MV-4-11 (cell line): Measurements from ENCODE around the gene SORCS3.

Experiments used
- DNase-seq: peaks from one replicate; lab custom pipeline; 2025; lab: John Stamatoyannopoulos, UW

SORCS3 gene

DNA sequence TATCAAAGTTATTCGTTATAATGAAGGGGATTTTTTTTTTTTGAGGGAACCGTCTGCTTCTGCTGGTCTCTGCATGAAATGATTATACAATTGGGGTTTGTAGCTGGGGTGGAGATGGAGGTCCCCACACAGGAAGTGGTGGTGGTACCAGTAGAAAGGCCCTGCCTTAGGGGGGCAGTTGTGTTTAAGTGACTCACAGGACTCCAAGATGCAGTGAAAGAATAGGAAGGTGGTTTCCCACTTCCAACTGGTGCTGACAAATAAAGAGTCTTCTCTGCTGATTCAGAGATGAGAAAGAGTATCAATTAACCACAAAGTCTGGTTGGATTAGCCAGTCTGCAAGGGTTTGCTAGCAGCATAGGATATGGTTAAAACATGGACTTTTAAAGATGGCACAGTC is 376.0 kb downstream of the SORCS3 start:
- DNase-seq, result no peak

DNA sequence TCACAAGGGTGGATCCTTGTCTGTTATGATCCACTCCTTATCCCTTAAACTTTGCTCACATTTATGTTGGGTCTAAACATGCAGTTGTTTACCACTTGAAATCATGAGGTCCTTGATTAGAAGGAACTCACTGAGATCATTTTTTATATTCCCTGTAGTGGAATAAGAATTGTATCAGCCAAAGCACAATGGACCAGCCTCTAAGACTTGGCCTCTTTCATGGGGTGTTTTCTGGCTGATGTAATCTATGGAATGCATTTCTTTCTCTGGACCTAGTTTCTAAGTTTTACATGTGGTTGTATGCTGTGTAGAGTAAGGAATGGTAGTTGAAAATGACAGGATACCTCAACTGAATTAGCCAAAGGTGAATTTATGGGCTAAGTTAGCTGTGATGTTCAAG is 376.6 kb downstream of the SORCS3 start:
- DNase-seq, result no peak

DNA sequence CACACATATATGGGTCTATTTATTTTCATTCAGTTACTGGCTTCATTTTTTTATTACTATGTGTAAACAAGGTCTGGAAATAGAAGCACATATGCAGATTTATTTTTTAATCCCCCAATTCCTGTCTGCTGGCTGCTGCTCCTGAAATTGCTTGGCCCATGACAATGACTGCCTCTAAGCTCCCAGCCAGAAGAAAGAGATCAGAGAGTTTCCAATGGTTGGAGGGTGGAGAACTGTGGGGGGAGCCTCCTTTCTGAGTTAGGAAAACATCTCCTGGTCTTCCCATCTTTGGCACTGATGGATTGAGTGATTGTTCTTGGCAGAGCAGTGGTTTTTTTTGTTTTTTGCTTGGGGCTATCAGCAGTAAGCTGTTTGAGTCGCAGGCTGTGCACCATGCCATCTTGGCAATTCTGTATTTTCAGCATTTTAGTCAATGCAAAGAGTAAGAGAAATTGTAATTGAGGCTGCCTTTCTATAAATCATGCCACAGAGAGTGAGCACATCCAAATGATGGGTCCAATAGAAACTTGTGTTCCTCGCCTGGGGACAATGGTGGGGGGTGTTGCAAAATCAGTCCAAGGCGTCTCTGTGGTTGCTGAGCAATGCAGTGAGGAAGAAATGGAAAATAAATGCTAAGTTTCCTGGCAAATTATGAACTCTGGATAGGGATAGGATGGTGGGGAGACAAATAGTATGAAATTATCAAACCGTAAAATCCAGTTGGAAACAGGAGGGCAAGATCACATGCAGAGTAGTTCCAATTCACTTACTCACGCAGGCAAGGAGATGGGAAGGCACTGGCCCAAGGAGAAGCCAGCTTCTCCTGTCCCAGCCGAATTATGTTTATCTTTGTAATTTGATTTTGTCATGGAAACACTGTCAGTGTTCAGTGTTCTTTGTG is 382.4 kb downstream of the SORCS3 start:
- no peak for DNase-seq

GRCh38 chr10:105024184-105024583 is 383.1 kb downstream of the SORCS3 start:
- DNase-seq, result no peak

GRCh38 chr10:105025092-105025491 is 384.0 kb downstream of the SORCS3 start:
- DNase-seq, result no peak

GRCh38 chr10:105026566-105026965 is 385.5 kb downstream of the SORCS3 start:
- DNase-seq, result no peak

DNA sequence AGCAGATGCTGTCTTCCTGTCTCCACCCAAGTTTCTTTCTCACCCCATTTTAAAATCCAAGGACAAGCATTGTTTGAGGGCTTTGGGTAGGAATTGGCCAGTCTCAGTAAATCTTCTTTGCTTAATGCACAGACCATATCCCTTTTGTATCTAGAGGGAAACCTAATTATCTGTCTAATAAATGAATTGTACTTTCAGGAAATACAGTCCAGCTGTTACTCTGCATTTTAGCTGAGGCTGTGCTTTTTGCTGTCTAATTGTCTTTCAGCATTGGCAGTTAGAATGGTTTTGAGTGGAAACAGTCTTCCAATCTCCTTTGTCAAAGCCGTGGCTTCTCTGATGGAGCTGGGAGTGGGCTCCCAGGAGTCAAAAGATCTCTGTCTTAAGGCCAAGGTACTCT is 388.2 kb downstream of the SORCS3 start:
- DNase-seq, result no peak

DNA sequence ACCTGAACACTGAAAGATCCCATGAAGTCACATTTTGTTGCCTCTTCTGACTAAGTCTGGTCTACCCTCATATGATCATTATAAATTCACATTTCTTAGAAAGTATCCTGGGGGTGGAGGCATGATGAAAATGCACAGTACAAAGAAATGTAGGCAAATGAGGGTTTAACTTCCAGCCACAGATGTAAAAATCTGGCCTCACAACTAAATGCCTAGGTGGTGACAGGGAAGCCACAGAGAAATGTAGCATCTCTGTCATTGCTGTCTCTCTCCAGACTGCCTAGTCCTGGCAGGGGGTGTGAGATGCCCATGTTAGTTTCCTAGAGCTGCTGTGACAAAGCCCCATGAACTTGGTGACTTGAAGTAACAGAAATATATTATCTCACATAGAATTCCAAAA is 395.9 kb downstream of the SORCS3 start:
- DNase-seq, result no peak

DNA sequence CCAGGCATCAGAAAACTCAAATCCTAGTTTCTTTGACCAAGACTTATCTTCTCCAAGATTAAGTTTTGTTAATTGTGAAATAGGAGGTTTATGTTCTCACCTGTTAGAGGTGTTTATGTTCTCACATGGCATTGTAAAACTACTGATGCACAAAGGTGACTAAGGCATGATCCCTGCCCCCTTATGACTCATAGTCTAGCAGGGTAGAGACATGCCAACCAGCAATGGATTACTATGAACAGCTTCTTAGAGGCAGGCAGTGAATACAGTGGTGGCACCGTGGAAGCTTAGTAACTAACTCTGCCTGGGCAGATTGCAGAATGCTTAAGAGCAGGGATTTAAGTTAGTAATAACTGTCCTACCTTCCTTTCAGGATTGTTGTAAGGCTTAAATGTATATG is 400.9 kb downstream of the SORCS3 start:
- no peak for DNase-seq

GRCh38 chr10:105042906-105043552 is 401.9 kb downstream of the SORCS3 start:
- no peak for DNase-seq

- no peak for DNase-seq
These were observed 403.8 kb downstream of the SORCS3 start for GRCh38 chr10:105044902-105045301.

DNA sequence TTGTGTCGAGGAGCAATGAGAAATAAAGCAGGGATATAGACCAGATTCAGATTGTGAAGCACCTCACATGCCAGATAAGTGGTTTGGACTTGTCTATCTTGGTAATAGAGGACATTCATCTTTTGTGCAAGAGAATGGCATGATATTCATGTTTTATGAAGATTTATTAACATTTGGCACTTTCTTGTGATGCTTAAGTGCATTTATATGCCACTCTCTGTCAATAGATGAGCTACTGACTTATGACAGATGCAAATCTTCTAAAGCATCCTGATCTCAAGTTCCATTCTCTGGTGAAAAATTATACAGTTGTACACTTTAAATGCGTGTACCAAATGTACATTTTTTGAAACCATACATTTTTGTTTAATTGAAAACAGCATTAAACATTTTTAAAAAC is 415.3 kb downstream of the SORCS3 start:
- DNase-seq, result no peak

DNA sequence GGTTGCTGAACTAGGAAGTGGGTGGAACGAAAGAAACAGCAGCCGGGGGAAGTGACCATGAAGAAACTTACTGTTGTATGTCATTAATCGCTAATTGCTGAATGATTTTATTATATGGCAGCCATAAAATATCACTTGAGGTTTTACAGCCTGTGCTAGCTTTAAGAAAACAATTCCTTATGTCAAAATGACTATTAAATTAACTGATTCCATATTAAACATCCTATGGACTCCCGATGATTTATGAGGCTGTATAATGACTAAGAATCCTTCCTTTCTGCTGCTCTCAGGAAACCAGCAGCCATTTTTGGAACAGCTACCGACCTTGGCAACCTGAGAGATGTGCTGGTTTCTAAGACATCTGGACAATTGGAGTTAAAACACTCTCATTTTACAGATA is 421.9 kb downstream of the SORCS3 start:
- no peak for DNase-seq

DNA sequence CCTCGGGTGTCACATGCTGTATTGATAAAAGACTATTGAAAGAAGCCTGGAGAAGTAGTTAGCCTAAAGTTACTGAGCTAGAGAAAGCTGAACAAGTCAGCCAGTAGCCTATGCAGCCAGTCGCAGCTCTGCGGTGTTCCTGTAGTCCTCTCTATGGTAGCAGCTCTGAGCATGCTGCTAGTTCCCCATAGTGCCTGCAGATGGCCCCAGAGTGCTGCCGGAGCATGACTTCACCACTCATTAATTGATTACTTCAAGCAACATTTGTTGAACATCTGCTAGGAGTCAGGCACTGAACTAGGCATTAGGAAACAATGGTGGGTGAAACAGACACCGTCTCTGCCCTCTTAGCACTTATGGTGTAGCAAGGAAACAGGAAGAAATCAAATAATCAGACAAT is 422.7 kb downstream of the SORCS3 start:
- peak; percentile 3 for DNase-seq

- DNase-seq, result no peak
These were observed 427.4 kb downstream of the SORCS3 start for GRCh38 chr10:105068497-105068896.

DNA sequence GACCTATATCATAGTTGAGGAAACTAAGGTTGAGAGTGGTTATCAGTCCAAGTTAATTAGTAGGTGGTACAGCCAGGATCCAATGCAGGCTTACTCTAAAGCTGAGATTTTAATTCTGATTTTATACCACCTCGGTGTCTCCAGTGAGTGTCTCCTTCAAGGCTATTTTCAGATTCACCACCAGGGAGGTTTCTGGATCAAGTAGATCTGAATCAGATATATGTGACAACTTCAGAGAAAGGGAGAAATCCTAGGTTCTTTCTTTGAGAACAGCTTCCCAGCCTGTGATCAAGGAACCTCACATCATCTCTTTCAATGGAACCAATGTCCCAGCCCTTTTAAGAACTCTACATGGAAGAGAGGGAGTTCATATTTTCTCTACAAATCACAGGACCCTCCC is 429.2 kb downstream of the SORCS3 start:
- no peak for DNase-seq

GRCh38 chr10:105070952-105071351 is 429.9 kb downstream of the SORCS3 start:
- DNase-seq, result no peak

GRCh38 chr10:105071980-105072379 is 430.9 kb downstream of the SORCS3 start:
- no peak for DNase-seq

DNA sequence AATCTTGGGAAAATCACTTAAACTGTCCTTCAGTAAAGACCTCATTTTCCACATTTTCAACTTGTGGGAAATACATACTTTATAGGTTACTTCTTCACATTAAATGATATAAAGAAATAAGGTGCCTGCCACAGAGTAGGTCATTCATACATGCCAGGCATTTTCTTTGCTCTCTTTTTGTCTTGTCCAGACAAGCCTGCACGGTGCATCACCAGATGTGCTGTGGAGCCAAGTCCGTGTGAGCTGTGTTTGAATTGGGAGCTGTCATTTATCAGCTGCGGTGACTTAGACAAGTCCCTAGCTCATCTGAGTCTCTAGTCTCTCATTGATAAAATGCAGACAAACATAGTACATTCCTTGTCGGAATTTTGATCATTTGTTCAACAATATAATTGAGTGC is 432.9 kb downstream of the SORCS3 start:
- DNase-seq, result no peak

- DNase-seq, result no peak
These were observed 433.9 kb downstream of the SORCS3 start for GRCh38 chr10:105075031-105075430.

GRCh38 chr10:105085980-105086379 is 444.9 kb downstream of the SORCS3 start:
- DNase-seq, result no peak

DNA sequence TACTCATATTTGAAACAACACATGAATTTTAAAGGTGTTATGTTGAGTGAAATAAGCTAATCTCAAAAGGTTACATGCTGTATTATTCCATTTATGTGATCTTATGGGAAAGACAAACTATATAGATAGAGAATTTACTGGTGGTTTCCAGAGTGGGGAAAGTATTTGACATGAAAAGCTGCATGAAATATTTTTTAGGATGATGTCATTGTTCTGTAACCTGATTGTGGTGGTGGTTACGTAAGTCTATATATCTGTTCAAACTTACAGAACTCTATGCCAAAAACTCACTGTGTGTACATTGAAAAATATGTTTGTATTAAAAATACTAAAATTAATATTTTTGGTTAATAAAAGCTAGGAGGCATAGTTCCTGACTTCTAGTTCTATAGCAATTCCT is 453.0 kb downstream of the SORCS3 start:
- DNase-seq, result no peak

DNA sequence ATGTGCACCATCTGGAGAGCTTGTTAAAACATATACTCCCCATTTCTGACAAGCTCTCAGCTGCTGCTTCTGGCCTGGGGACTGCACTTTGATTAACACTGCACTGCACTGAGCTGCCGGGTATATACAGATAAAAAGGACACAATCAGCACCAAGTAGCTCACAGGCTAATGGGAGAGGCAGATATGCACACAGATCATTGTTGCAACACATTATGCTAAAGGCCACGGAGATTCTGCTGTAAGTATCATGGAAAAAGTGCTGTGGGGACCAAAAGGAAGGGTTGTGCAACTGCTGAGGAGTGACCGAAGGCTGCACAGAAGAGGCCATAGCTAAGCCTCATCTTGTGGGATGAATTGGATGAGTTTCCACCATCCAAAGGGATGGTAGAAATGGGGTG is 455.2 kb downstream of the SORCS3 start:
- no peak for DNase-seq

DNA sequence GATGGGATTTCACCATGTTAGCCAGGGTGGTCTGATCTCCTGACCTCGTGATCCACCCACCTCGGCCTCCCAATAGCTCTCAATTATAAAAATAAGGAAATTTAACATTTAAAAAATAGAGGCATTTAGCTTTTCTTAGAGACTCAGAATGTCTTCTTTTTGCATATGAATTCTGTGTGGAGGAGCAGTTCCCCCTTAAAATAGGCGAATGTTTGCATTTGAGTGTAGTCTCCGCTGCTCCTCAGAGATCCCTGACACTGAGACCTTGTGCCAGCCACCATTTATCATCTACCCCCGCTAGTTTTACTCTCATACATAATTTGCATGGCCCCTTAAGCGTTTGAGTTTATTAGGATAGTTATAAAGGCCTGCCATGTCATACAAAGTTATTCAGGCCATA is 461.9 kb downstream of the SORCS3 start:
- DNase-seq, result no peak
